ENCODE measurements around the gene PRKCE.

- no peak for TF ChIP-seq EZH2 (IDR thresholded peaks at IDR 0.05; ENCODE audit: borderline replicate concordance, low read depth, low read length, poor library complexity, severe bottlenecking)
- no peak for TF ChIP-seq CTCF (conservative IDR thresholded peaks at IDR 0.05; ENCODE audit: low read depth, low read length)
Observed at GRCh38 chr2:45814951-45815621, 163.6 kb downstream of the PRKCE start.
